Measurements from ENCODE around the gene ADAMTS12. TPM values are rescaled to one million over a fixed set of nuclear protein-coding genes. Genes with fewer than 3 reads are reported as not detected.

ADAMTS12 gene
- total and polyA plus RNA-seq, 2 of the 8 experiments (the other 6 are each of a cell fraction or from before 2014, with no cell fraction given), result 6.4 to 12.8 TPM

GRCh38 chr5:33487236-33487635 is 404.6 kb downstream of the ADAMTS12 start:
- H2BK20ac ChIP-seq (ENCODE audit: low read length), result no peak overlapping the region
- H3K27me3 ChIP-seq (replicated peaks in 1 of 4; ENCODE audit: control insufficient read depth in 3 of 4, extremely low read depth in 1 of 4, insufficient read depth in 3 of 4, low read length in 3 of 4), result no peaks in the 10 kb centered on the region
- ChIA-PET CTCF (ENCODE audit: partially characterized antibody) (interaction anchor here (1.0 to 1.8 kb wide), 2 partner anchors 9 to 18 kb away, joined by 3 to 6 read pairs; no protein-coding TSS in a partner anchor), POLR2A (ENCODE audit: partially characterized antibody) (interaction anchor here (0.9 to 2.4 kb wide), 4 partner anchors 13 to 45 kb away, joined by 3 to 7 read pairs (median 6); no protein-coding TSS in a partner anchor)
- H3K79me1 ChIP-seq (ENCODE audit: low read depth, low read length), result no peaks in the 10 kb centered on the region
- H3K9me3 ChIP-seq (ENCODE audit: insufficient read depth in 2 of 2, low read depth in 1 of 2, low read length in 1 of 2), result no peaks in the 10 kb centered on the region
- H2BK12ac ChIP-seq (ENCODE audit: low read depth, low read length), result no peak overlapping the region
- no peak overlapping the region for H3K4me2 ChIP-seq (ENCODE audit: insufficient read depth in 1 of 2, low read depth in 2 of 2, low read length in 2 of 2)
- DNase-seq (ENCODE audit: low read depth in 1 of 2, low spot score in 2 of 2), result no peak
- H3K56ac ChIP-seq (replicated peaks; ENCODE audit: insufficient read length, low read depth, low read length), result no peak overlapping the region
- no peak overlapping the region for H3K4me3 ChIP-seq (ENCODE audit: extremely low read depth in 1 of 4, insufficient read depth in 2 of 4, low read depth in 3 of 4, low read length in 4 of 4)
- no peak overlapping the region for H3K4ac ChIP-seq (replicated peaks; ENCODE audit: insufficient read length, low read depth, low read length)
- no peak overlapping the region for H4K91ac ChIP-seq (replicated peaks; ENCODE audit: insufficient read length, low read length)
- no peak overlapping the region for H2AFZ ChIP-seq (ENCODE audit: low read length)
- peaks cover 6 to 12% (median 10%) of the 10 kb centered on the region in 4 experiments; a peak in 6 of 7 replicates for H3K4me1 ChIP-seq (replicated peaks in 1 of 4; ENCODE audit: control insufficient read depth in 3 of 4, insufficient read depth in 4 of 4, low read length in 3 of 4)
- no peaks in the 10 kb centered on the region for H3K23me2 ChIP-seq (ENCODE audit: low read depth, low read length)
- H3K79me2 ChIP-seq (ENCODE audit: control insufficient read depth in 1 of 2, insufficient read depth in 2 of 2, low read length in 2 of 2), result no peaks in the 10 kb centered on the region
- no peak overlapping the region for H4K5ac ChIP-seq (ENCODE audit: insufficient read length, low read depth, low read length)
- no peak overlapping the region for H3K27ac ChIP-seq (ENCODE audit: low read depth, low read length)
- H3K14ac ChIP-seq (ENCODE audit: insufficient read length), result no peak overlapping the region
- no peak overlapping the region for H2BK5ac ChIP-seq (ENCODE audit: low read depth, low read length)
- H2AK5ac ChIP-seq (ENCODE audit: low read depth, low read length), result no peak overlapping the region
- no peak overlapping the region for H3K18ac ChIP-seq (ENCODE audit: extremely low read depth, low read length)
- H3K9ac ChIP-seq (replicated peaks in 1 of 4; ENCODE audit: extremely low read depth in 1 of 4, low read depth in 3 of 4, low read length in 3 of 4), result no peak overlapping the region
- H2BK15ac ChIP-seq (ENCODE audit: low read length), result no peak overlapping the region
- H4K20me1 ChIP-seq (replicated peaks in 1 of 2; ENCODE audit: control insufficient read depth in 1 of 2, insufficient read depth in 2 of 2, low read length in 2 of 2), result no peaks in the 10 kb centered on the region
- FAIRE-seq, result no peak
- no peak overlapping the region for H2BK120ac ChIP-seq (replicated peaks; ENCODE audit: low read depth, low read length)
- no peak for TF ChIP-seq SUZ12 (IDR thresholded peaks at IDR 0.05; ENCODE audit: low read length)
- peaks cover 0 to 5% (median 1%) of the 10 kb centered on the region in 4 experiments; a peak in 3 of 8 replicates for H3K36me3 ChIP-seq (ENCODE audit: control insufficient read depth in 2 of 4, insufficient read depth in 4 of 4, low read length in 3 of 4)
- no peak overlapping the region for H4K8ac ChIP-seq (ENCODE audit: extremely low read depth, insufficient read depth, low read length)
- 85% methylated on average over 3 of the region's 3 CpGs; no CpG with 5 or more reads in 1 of the 2 experiments for WGBS, 2 experiments (ENCODE audit: extremely low coverage in 1 of 2, insufficient coverage in 1 of 2, insufficient read length in 1 of 2, insufficient replicate concordance in 2 of 2, low coverage in 1 of 2, low lambda C conversion rate in 2 of 2, missing lambda C conversion rate in 1 of 2)
- no peak overlapping the region for H3K23ac ChIP-seq (ENCODE audit: insufficient read length)

Data from H1 (cell line).